GM12891 (cell line): ENCODE results near the gene TFCP2L1.
"Not testable (repeated sequence)": the region's sequence is repeated elsewhere in the genome, so short reads cannot be mapped to it uniquely, and the experiment has no call there.

Experiments
- POLR2A ChIP-seq: IDR thresholded peaks from 2 replicates; pipeline ENCODE4 v1.6.1; 2011; ENCODE audit warnings: low read depth, low read length, control low read depth
- POLR2AphosphoS5 ChIP-seq: IDR thresholded peaks from 2 replicates; pipeline ENCODE4 v1.6.1; 2011; ENCODE audit warnings: low read depth, low read length, control low read depth
- SPI1 ChIP-seq: IDR thresholded peaks from 2 replicates; pipeline ENCODE4 v1.6.1; 2011; ENCODE audit warnings: low read depth, low read length, control low read depth
- TAF1 ChIP-seq: IDR thresholded peaks from 2 replicates; pipeline ENCODE4 v1.6.1; 2011; ENCODE audit warnings: low read depth, low read length, control low read depth

DNA sequence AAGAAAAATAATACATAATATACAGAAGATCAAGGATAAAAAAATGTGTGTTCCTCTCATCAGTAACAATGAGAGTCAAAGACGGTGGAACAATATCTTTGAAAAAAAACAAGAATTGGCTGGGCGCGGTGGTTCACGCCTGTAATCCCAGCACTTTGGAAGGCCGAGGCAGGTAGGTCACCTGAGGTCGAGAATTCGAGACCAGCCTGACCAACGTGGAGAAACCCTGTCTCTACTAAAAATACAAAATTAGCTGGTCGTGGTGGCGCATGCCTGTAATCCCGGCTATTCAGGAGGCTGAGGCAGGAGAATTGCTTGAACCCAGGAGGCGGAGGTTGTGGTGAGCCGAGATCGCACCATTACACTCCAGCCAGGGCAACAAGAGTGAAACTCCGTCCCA is 28.7 kb upstream of the TFCP2L1 start:
- TF ChIP-seq POLR2AphosphoS5, TAF1, POLR2A, SPI1: not testable (repeated sequence)
